Calu3 (cell line): ENCODE results near the gene ZDHHC4. TPM values are rescaled to one million over a fixed set of nuclear protein-coding genes. Genes with fewer than 3 reads are reported as not detected.

Experiments used
- BruUV-seq: library from RNA; stranded (reverse); fragments of 400-500 nt; replicated peaks from 2 replicates; lab custom pipeline; 2021; lab: Mats Ljungman, UMichigan
- CTCF ChIA-PET: fragments of 300-600 bp; sonication (Branson Sonifier 250); formaldehyde crosslinking; loops from one replicate; lab custom pipeline; 2022; ENCODE audit warnings: antibody characterized with exemption; lab: Charles Lee
- DNase-seq: peaks from one replicate; pipeline ENCODE4 v3.0.0; 2022
- H3K27ac Mint-ChIP-seq: one replicate; pipeline ENCODE4 v1.8.0; 2022; ENCODE audit warnings: mixed read lengths; ENCODE audit not compliant: unreplicated experiment
- H3K27me3 Mint-ChIP-seq: one replicate; pipeline ENCODE4 v1.8.0; 2022; ENCODE audit warnings: mixed read lengths; ENCODE audit not compliant: unreplicated experiment
- H3K36me3 Mint-ChIP-seq: one replicate; pipeline ENCODE4 v1.8.0; 2022; ENCODE audit warnings: mild to moderate bottlenecking, moderate library complexity, mixed read lengths; ENCODE audit not compliant: insufficient read depth, unreplicated experiment
- H3K4me1 Mint-ChIP-seq: one replicate; pipeline ENCODE4 v1.8.0; 2022; ENCODE audit warnings: mild to moderate bottlenecking, low read depth, mixed read lengths; ENCODE audit not compliant: unreplicated experiment
- H3K4me3 Mint-ChIP-seq: one replicate; pipeline ENCODE4 v1.8.0; 2022; ENCODE audit warnings: mild to moderate bottlenecking, low read depth, moderate library complexity, mixed read lengths; ENCODE audit not compliant: unreplicated experiment
- H3K9me3 Mint-ChIP-seq: one replicate; pipeline ENCODE4 v1.8.0; 2022; ENCODE audit warnings: low read depth, mixed read lengths; ENCODE audit not compliant: unreplicated experiment
- CTCF ChIP-seq: fragments of 200-600 bp; IDR thresholded peaks from one replicate; pipeline ENCODE4 v1.8.0; 2022; ENCODE audit warnings: antibody characterized with exemption; ENCODE audit not compliant: unreplicated experiment
- intact Hi-C: fragments of 100-400 bp; cut with micrococcal nuclease; formaldehyde crosslinking; loops from one replicate; pipeline ENCODE4 v1.10.0; 2022; ENCODE audit not compliant: unreplicated experiment
- total RNA-seq: library from RNA; stranded (reverse); gene quantifications from 2 replicates; pipeline ENCODE4 v1.2.3, GENCODE V29; 2022

ZDHHC4 gene
- total RNA-seq, 1 experiment from 2014 or later, result 83.9 TPM

GRCh38 chr7:6621195-6622133 is 44.2 kb downstream of the ZDHHC4 start:
- peaks cover 16% of the 10 kb centered on the region for H3K36me3 Mint-ChIP-seq
- DNase-seq, result no peak
- H3K4me1 Mint-ChIP-seq, result peaks cover 1% of the 10 kb centered on the region
- TF ChIP-seq CTCF, result no peak
- intact Hi-C loops, result no loop called here
- CTCF ChIA-PET, result no interaction called here
- no TSS peak for BruUV-seq
- no peaks in the 10 kb centered on the region for H3K9me3 Mint-ChIP-seq
- no peaks in the 10 kb centered on the region for H3K27me3 Mint-ChIP-seq
- H3K4me3 Mint-ChIP-seq, result no peak overlapping the region
- no peak overlapping the region for H3K27ac Mint-ChIP-seq

- CTCF ChIA-PET, result no interaction called here
- intact Hi-C loops, result no loop called here
- no peak for TF ChIP-seq CTCF
- no peaks in the 10 kb centered on the region for H3K4me1 Mint-ChIP-seq
- peaks cover 15% of the 10 kb centered on the region for H3K36me3 Mint-ChIP-seq
- DNase-seq, result no peak
- H3K27ac Mint-ChIP-seq, result no peak overlapping the region
- BruUV-seq, result no TSS peak
- H3K9me3 Mint-ChIP-seq, result no peaks in the 10 kb centered on the region
- H3K4me3 Mint-ChIP-seq, result no peak overlapping the region
- no peaks in the 10 kb centered on the region for H3K27me3 Mint-ChIP-seq
These were observed 45.0 kb downstream of the ZDHHC4 start for GRCh38 chr7:6622134-6622710.

- TF ChIP-seq CTCF, result no peak
- no peak for DNase-seq
- Mint-ChIP-seq H3K36me3 (peaks cover 8% of the 10 kb centered on the region), H3K4me3 (no peak overlapping the region), H3K27me3 (no peaks in the 10 kb centered on the region), H3K27ac (no peak overlapping the region), H3K4me1 (no peaks in the 10 kb centered on the region), H3K9me3 (no peaks in the 10 kb centered on the region)
- no TSS peak for BruUV-seq
- CTCF ChIA-PET, result no interaction called here
- intact Hi-C loops, result no loop called here
These were observed 46.5 kb downstream of the ZDHHC4 start for GRCh38 chr7:6623589-6624245.

GRCh38 chr7:6624246-6624611 is 47.0 kb downstream of the ZDHHC4 start:
- no peak for TF ChIP-seq CTCF
- BruUV-seq, result no TSS peak
- no peak overlapping the region for H3K4me3 Mint-ChIP-seq
- peaks cover 8% of the 10 kb centered on the region for H3K36me3 Mint-ChIP-seq
- CTCF ChIA-PET, result no interaction called here
- H3K27ac Mint-ChIP-seq, result no peak overlapping the region
- no peaks in the 10 kb centered on the region for H3K4me1 Mint-ChIP-seq
- no peak for DNase-seq
- H3K9me3 Mint-ChIP-seq, result no peaks in the 10 kb centered on the region
- intact Hi-C loops, result no loop called here
- no peaks in the 10 kb centered on the region for H3K27me3 Mint-ChIP-seq
